ENCODE data around the gene CDC42BPA. TPM values are rescaled to one million over a fixed set of nuclear protein-coding genes. Genes with fewer than 3 reads are reported as not detected.

Gene CDC42BPA
- total and polyA plus RNA-seq, 12 donors = 7.4 to 73.8 (median 37.2) TPM

GRCh38 chr1:226993814-226994585 lies 324.3 kb downstream of the CDC42BPA start:
- H3K36me3 ChIP-seq (replicated peaks in 1 of 2) = peaks cover 0 to 3% of the 10 kb centered on the region in 2 donors
- no peaks in the 10 kb centered on the region for H3K27me3 ChIP-seq
- H3K27ac ChIP-seq = no peak overlapping the region
- 80 to 84% (median 82%) methylated on average over 21 to 22 of the region's 22 CpGs for WGBS, 4 donors
- H3K9me3 ChIP-seq (replicated peaks in 1 of 3) = no peaks in the 10 kb centered on the region
- intact Hi-C loops (cut with DNase I) = loop anchor here in 1 of 2 donors (10.0 kb wide), 1 partner anchor 451 kb away; no protein-coding TSS in a partner anchor
- TF ChIP-seq CTCF (IDR thresholded peaks at IDR 0.05) (no peak), POLR2A (IDR thresholded peaks at IDR 0.05) (no peak)
- peaks cover 16 to 24% of the 10 kb centered on the region in 2 donors for H3K4me1 ChIP-seq (replicated peaks in 1 of 2)
- no peak for DNase-seq
- no peak overlapping the region for H3K4me3 ChIP-seq

- Histone ChIP-seq H3K4me1 (replicated peaks in 1 of 2) (peaks cover 26 to 31% of the 10 kb centered on the region in 2 donors), H3K27me3 (no peaks in the 10 kb centered on the region), H3K9me3 (replicated peaks in 1 of 3) (no peaks in the 10 kb centered on the region), H3K36me3 (replicated peaks in 1 of 2) (peaks cover 0 to 13% of the 10 kb centered on the region in 2 donors), H3K27ac (no peak overlapping the region), H3K4me3 (no peak overlapping the region)
- no peak for DNase-seq
- WGBS, 4 donors = 94 to 98% (median 96%) methylated on average over 4 of the region's 4 CpGs
- no peak for TF ChIP-seq POLR2A (IDR thresholded peaks at IDR 0.05)
- no peak for TF ChIP-seq CTCF (IDR thresholded peaks at IDR 0.05)
- intact Hi-C loops (cut with DNase I) = loop anchor here in 1 of 2 donors (10.0 kb wide), 1 partner anchor 453 kb away; no protein-coding TSS in a partner anchor
Measured at GRCh38 chr1:226991920-226992319, 326.4 kb downstream of the CDC42BPA start.

GRCh38 chr1:226990133-226990716 lies 328.1 kb downstream of the CDC42BPA start:
- intact Hi-C loops (cut with DNase I) = loop anchor here in 1 of 2 donors (10.0 kb wide), 1 partner anchor 455 kb away; no protein-coding TSS in a partner anchor

More at GRCh38 chr1:226990133-226990716, 328.1 kb downstream of the CDC42BPA start:
- H3K9me3 ChIP-seq (replicated peaks in 1 of 3) = no peaks in the 10 kb centered on the region
- H3K27ac ChIP-seq = peak overlapping the region; percentile 51 to 92 (median 76)
- H3K27me3 ChIP-seq = no peaks in the 10 kb centered on the region
- 35 to 45% (median 36%) methylated on average over 10 of the region's 10 CpGs for WGBS, 4 donors
- no peak overlapping the region for H3K4me3 ChIP-seq
- DNase-seq = peak; percentile 78 to 93 (median 90)
- H3K36me3 ChIP-seq (replicated peaks in 1 of 2) = peaks cover 0 to 30% of the 10 kb centered on the region in 2 donors
- peak in 1 of 2 donors; percentile 65 for TF ChIP-seq POLR2A (IDR thresholded peaks at IDR 0.05)
- TF ChIP-seq CTCF (IDR thresholded peaks at IDR 0.05) = no peak
- peaks cover 26 to 31% of the 10 kb centered on the region in 2 donors for H3K4me1 ChIP-seq (replicated peaks in 1 of 2)
